Fibroblast of lung (primary cell): ENCODE measurements around the gene SF1.

Source experiments
- CTCF ChIP-seq, 2 donors: IDR thresholded peaks in 1 of 2; conservative IDR thresholded peaks in 1 of 2; 1 replicate in 1 of 2; 2 replicates in 1 of 2; pipeline ENCODE4 v1.5.1; 2011 to 2012; ENCODE audit warnings: low read length in 2 of 2, control low read depth in 1 of 2, inconsistent platforms in 1 of 2, low read depth in 1 of 2, mild to moderate bottlenecking in 1 of 2
- EZH2 ChIP-seq: IDR thresholded peaks from 2 replicates; pipeline ENCODE4 v1.5.1; 2012; ENCODE audit warnings: low read length, control low read depth, mild to moderate bottlenecking; ENCODE audit errors: missing control alignments

DNA sequence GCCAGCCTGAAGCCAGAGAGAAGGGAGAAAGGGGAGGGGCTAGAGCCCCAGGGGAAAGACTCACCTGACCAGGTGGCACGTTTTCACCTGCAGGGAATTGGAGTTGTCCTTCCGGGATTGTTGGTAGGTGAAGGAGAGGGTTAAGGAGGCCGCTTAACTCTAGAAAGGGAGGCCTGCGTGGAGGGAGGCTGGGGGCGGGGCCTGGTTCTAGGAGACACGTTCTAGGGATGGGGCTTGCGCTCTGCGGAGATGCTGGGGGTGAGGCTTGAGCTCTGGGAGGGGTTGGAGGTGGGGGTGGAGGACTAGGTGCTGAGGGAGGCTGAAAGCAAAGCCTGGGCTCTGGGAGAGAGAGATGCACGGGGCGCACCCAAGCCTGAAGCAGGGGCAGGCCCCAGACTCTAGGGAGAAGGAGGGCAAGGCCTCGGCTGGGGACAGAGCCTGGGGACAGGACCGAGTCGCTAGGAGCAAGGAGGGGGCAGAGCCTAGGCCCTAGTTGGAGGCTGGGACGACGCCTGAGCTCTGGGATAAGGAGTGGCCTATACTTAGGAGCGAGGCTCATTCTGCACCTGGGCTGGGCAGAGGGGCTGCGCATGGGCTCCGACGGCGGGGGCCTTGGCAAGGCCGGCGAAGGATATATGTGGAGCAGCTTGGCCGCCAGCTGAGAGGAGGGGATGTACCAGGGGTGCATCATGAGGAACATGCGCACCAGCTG is 36.8 kb downstream of the SF1 start:
- TF ChIP-seq CTCF (conservative IDR thresholded peaks at IDR 0.05 in 1 of 2, IDR thresholded peaks at IDR 0.05 in 1 of 2; ENCODE audit: low read depth in 1 of 2, low read length in 2 of 2) = no peak
- TF ChIP-seq EZH2 = no peak
